SK-N-SH (cell line): ENCODE results near the gene GLYATL1. TPM values are rescaled to one million over a fixed set of nuclear protein-coding genes. Genes with fewer than 3 reads are reported as not detected.

ENCODE experiments used
- CTCF ChIA-PET: fragments of 300-600, 350-600 bp; formaldehyde crosslinking; extraction: SDS; loops from one replicate; lab custom pipeline; 2021; lab: Yijun Ruan, JAX
- POLR2A ChIA-PET: fragments of 350-600 bp; sonication (Branson Sonifier 250); formaldehyde crosslinking; extraction: SDS; loops from one replicate; lab custom pipeline; 2020; ENCODE audit warnings: antibody characterized with exemption, inconsistent platforms; lab: Yijun Ruan, JAX
- DNase-seq: peaks from one replicate; pipeline ENCODE4 v3.0.0; 2012
- H2AFZ ChIP-seq: fragments of 200-600 bp; sonication (generic); 2 replicates; pipeline ENCODE4 v1.8.1; 2016; ENCODE audit warnings: antibody characterized with exemption, mild to moderate bottlenecking, low read depth
- H3F3A ChIP-seq: fragments of 200-600 bp; sonication (generic); replicated peaks from 2 replicates; pipeline ENCODE3; 2016; ENCODE audit warnings: antibody characterized with exemption, mild to moderate bottlenecking; ENCODE audit not compliant: insufficient read depth
- H3K27ac ChIP-seq, 2 experiments: fragments of 200-500 bp in 1 of 2; fragments of 200-600 bp in 1 of 2; sonication (Bioruptor generic) in 1 of 2; sonication (generic), shearing (Covaris generic) in 1 of 2; 2 replicates each; pipeline versions ENCODE4 v1.5.1 to v1.6.1; 2014 to 2016; ENCODE audit warnings: low read depth in 2 of 2, inconsistent platforms in 1 of 2, low read length in 1 of 2, mild to moderate bottlenecking in 1 of 2, mixed read lengths in 1 of 2
- H3K27me3 ChIP-seq: fragments of 200-600 bp; sonication (generic), shearing (Covaris generic); 2 replicates; pipeline ENCODE4 v1.6.1; 2016; ENCODE audit warnings: mixed run types; ENCODE audit not compliant: insufficient read depth
- H3K36me3 ChIP-seq, 2 experiments: fragments of 200-500 bp in 1 of 2; fragments of 200-600 bp in 1 of 2; sonication (Bioruptor generic) in 1 of 2; sonication (generic) in 1 of 2; replicated peaks in 1 of 2; 2 replicates each; pipeline versions ENCODE3 to v1.5.1; 2014 to 2016; ENCODE audit warnings: low read length in 1 of 2, mild to moderate bottlenecking in 1 of 2; ENCODE audit not compliant: insufficient read depth in 2 of 2, control insufficient read depth in 1 of 2
- H3K4me1 ChIP-seq, 2 experiments: fragments of 200-500 bp in 1 of 2; fragments of 200-600 bp in 1 of 2; sonication (Bioruptor generic) in 1 of 2; sonication (generic), shearing (Covaris generic) in 1 of 2; 2 replicates each; pipeline versions ENCODE4 v1.5.1 to v1.6.1; 2014 to 2016; ENCODE audit warnings: low read depth in 1 of 2, low read length in 1 of 2, mixed run types in 1 of 2; ENCODE audit not compliant: insufficient read depth in 2 of 2, control insufficient read depth in 1 of 2
- H3K4me2 ChIP-seq: fragments of 200-600 bp; sonication (generic), shearing (Covaris generic); 2 replicates; pipeline ENCODE4 v1.6.1; 2017; ENCODE audit warnings: mixed run types
- H3K4me3 ChIP-seq, 2 experiments: fragments of 200-500 bp in 1 of 2; fragments of 200-600 bp in 1 of 2; sonication (Bioruptor generic) in 1 of 2; sonication (generic), shearing (Covaris generic) in 1 of 2; 2 replicates each; pipeline versions ENCODE4 v1.5.1 to v1.8.1; 2014 to 2016; ENCODE audit warnings: low read depth in 2 of 2, inconsistent platforms in 1 of 2, low read length in 1 of 2, mild to moderate bottlenecking in 1 of 2, mixed read lengths in 1 of 2, moderate library complexity in 1 of 2
- H3K79me2 ChIP-seq: fragments of 200-600 bp; sonication (generic); 2 replicates; pipeline ENCODE4 v1.8.1; 2017; ENCODE audit warnings: mild to moderate bottlenecking; ENCODE audit not compliant: insufficient read depth
- H3K9ac ChIP-seq: fragments of 200-600 bp; sonication (generic); 2 replicates; pipeline ENCODE4 v1.6.1; 2017; ENCODE audit warnings: mixed run types
- H3K9me2 ChIP-seq: fragments of 200-600 bp; sonication (generic); 2 replicates; pipeline ENCODE4 v1.6.1; 2017; ENCODE audit warnings: mixed run types
- H3K9me3 ChIP-seq: fragments of 200-600 bp; sonication (generic); 2 replicates; pipeline ENCODE4 v1.6.1; 2017; ENCODE audit warnings: mixed run types, mild to moderate bottlenecking, moderate library complexity
- H4K20me1 ChIP-seq: fragments of 200-600 bp; sonication (generic); 2 replicates; pipeline ENCODE4 v1.6.1; 2017; ENCODE audit warnings: mild to moderate bottlenecking, mixed run types; ENCODE audit not compliant: insufficient read depth
- CHD2 ChIP-seq: fragments of 150-350 bp; IDR thresholded peaks from 2 replicates; pipeline ENCODE4 v1.6.1; 2018; ENCODE audit warnings: low read length; ENCODE audit not compliant: partially characterized antibody
- ELF1 ChIP-seq: IDR thresholded peaks from 2 replicates; pipeline ENCODE4 v1.4.0; 2012
- EP300 ChIP-seq, 2 experiments: IDR thresholded peaks; 2 replicates each; pipeline versions ENCODE4 v1.4.0 to v1.6.1; 2012; ENCODE audit warnings: borderline replicate concordance in 1 of 2, low read depth in 1 of 2, low read length in 1 of 2
- EZH2phosphoT487 ChIP-seq: fragments of 200-600 bp; sonication (generic); IDR thresholded peaks from 2 replicates; pipeline ENCODE4 v1.6.1; 2017; ENCODE audit warnings: low read depth, mixed run types, mild to moderate bottlenecking, antibody characterized with exemption, moderate library complexity, borderline replicate concordance
- GATA2 ChIP-seq: sonication (generic); formaldehyde crosslinking; IDR thresholded peaks from 2 replicates; pipeline ENCODE4 v1.5.0; 2020; ENCODE audit warnings: mild to moderate bottlenecking, missing genetic modification reagents
- MXI1 ChIP-seq: IDR thresholded peaks from 2 replicates; pipeline ENCODE4 v1.6.1; 2012; ENCODE audit warnings: mild to moderate bottlenecking, low read depth, low read length, improper control_type of control experiment
- NRF1 ChIP-seq: IDR thresholded peaks from 2 replicates; pipeline ENCODE4 v1.6.1; 2012; ENCODE audit warnings: low read depth, mild to moderate bottlenecking, low read length
- POLR2AphosphoS5 ChIP-seq: IDR thresholded peaks from 2 replicates; pipeline ENCODE4 v1.6.1; 2012; ENCODE audit warnings: low read depth, low read length
- RAD21 ChIP-seq: IDR thresholded peaks from 2 replicates; pipeline ENCODE4 v1.6.1; 2012; ENCODE audit warnings: mild to moderate bottlenecking, low read length
- RCOR1 ChIP-seq: fragments of 150-350 bp; IDR thresholded peaks from 2 replicates; pipeline ENCODE4 v1.6.1; 2017; ENCODE audit warnings: antibody characterized with exemption, low read length
- REST ChIP-seq: IDR thresholded peaks from 2 replicates; pipeline ENCODE4 v1.6.1; 2012; ENCODE audit warnings: mild to moderate bottlenecking, low read depth, low read length, moderate library complexity
- RFX5 ChIP-seq: IDR thresholded peaks from 2 replicates; pipeline ENCODE4 v1.6.1; 2012; ENCODE audit warnings: mild to moderate bottlenecking, improper control_type of control experiment, low read length
- RXRA ChIP-seq: IDR thresholded peaks from 2 replicates; pipeline ENCODE4 v1.4.0; 2012; ENCODE audit warnings: low read depth, mild to moderate bottlenecking, borderline replicate concordance
- SIN3A ChIP-seq: IDR thresholded peaks from 2 replicates; pipeline ENCODE4 v1.6.1; 2012; ENCODE audit warnings: low read depth, mild to moderate bottlenecking, low read length, moderate library complexity, borderline replicate concordance
- TAF1 ChIP-seq: IDR thresholded peaks from 2 replicates; pipeline ENCODE4 v1.6.1; 2012; ENCODE audit warnings: low read depth, mild to moderate bottlenecking, low read length, moderate library complexity, borderline replicate concordance
- TCF12 ChIP-seq: IDR thresholded peaks from 2 replicates; pipeline ENCODE4 v1.4.0; 2012
- TEAD4 ChIP-seq: IDR thresholded peaks from 2 replicates; pipeline ENCODE4 v1.4.0; 2012; ENCODE audit warnings: mild to moderate bottlenecking, borderline replicate concordance; ENCODE audit not compliant: insufficient read depth
- USF1 ChIP-seq: IDR thresholded peaks from 2 replicates; pipeline ENCODE4 v1.4.0; 2012; ENCODE audit warnings: low read depth, borderline replicate concordance
- ZBTB33 ChIP-seq: IDR thresholded peaks from 2 replicates; pipeline ENCODE4 v1.4.0; 2012; ENCODE audit warnings: low read depth, borderline replicate concordance
- WGBS: methylation state at CpG from one replicate; pipeline ENCODE4 v1.1.6; 2017; ENCODE audit warnings: low lambda C conversion rate; 5-methylcytosine and 5-hydroxymethylcytosine counted together
- polyA plus RNA-seq, 3 experiments: library from polyadenylated mRNA; depleted of rRNA; stranded (reverse); fragments of >200 nt; gene quantifications; 2 replicates each; pipeline ENCODE4 v1.2.3, GENCODE V29; 2012
- TF ChIP-seq, protein P1 (sequence below): IDR thresholded peaks from 2 replicates; pipeline ENCODE4; 2012

Gene GLYATL1
- polyA plus RNA-seq, 1 of the 3 experiments (the other 2 are of a cell fraction) = 0.21 TPM

- CTCF ChIA-PET = interaction anchor here (0.7 to 2.3 kb wide), 4 partner anchors 11 to 241 kb away, joined by 3 to 9 read pairs (median 4); no protein-coding TSS in a partner anchor
Observed at GRCh38 chr11:58919980-58920379, 19.3 kb upstream of the GLYATL1 start.

DNA sequence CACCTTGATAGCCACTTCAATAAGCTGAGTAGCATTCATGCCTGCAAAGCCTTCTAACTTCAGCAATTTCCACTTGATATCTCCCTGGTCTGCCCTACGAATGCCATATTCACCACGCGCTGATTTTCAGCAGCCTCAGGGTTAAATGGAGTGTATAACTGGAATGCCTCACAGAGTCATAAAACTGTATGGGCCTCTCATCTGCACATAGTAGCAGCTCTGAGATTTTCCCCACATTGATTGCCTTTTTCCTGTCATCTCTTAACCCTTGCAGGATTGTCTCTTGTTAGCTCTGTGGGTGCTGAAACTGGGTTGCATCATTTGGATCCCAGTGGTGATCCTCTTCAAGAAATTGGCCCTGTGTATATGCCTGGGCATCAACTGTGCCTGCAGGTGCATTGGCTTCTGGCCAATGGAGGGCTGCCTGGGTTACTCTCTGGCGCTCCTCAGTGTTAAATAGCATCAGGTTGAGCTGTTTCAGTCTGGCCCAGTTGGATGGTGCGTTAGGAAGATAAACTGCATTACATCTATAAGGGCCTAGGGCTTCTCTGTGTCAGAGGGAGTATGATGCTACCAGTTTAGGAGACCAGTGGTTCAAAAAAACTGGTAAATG lies 17.4 kb upstream of the GLYATL1 start:
- Histone ChIP-seq H4K20me1 (no peaks in the 10 kb centered on the region), H3F3A (no peaks in the 10 kb centered on the region), H3K4me2 (no peak overlapping the region), H3K27me3 (no peaks in the 10 kb centered on the region), H3K9me2 (no peaks in the 10 kb centered on the region), H3K79me2 (no peaks in the 10 kb centered on the region), H3K4me1 (peaks cover 0 to 3% of the 10 kb centered on the region in 2 experiments; a peak in 2 of 4 replicates), H3K9ac (no peak overlapping the region), H3K36me3 (no peaks in the 10 kb centered on the region), H3K4me3 (no peak overlapping the region), H3K27ac (no peak overlapping the region), H2AFZ (no peak overlapping the region), H3K9me3 (0 out of 2 replicates have a peak, but pooled peaks cover under 1% of the 10 kb centered on the region)
- DNase-seq = no peak
- CTCF ChIA-PET = interaction anchor here (0.5 to 2.7 kb wide), 5 partner anchors 16 to 267 kb away, joined by 3 to 8 read pairs (median 3); no protein-coding TSS in a partner anchor
- WGBS = 44% methylated on average over 5 of the region's 5 CpGs
- no peak for TF ChIP-seq POLR2AphosphoS5
- no peak for TF ChIP-seq ELF1
- TF ChIP-seq TAF1 = no peak
- no peak for TF ChIP-seq MXI1
- TF ChIP-seq NRF1 = no peak
- TF ChIP-seq CHD2 = no peak
- TF ChIP-seq SIN3A = no peak
- no peak for TF ChIP-seq TCF12
- TF ChIP-seq ZBTB33 = no peak
- no peak for TF ChIP-seq RXRA
- no peak for TF ChIP-seq REST
- no peak for TF ChIP-seq USF1
- no peak for TF ChIP-seq TEAD4
- no peak for TF ChIP-seq EP300 (IDR thresholded peaks at IDR 0.05; ENCODE audit: borderline replicate concordance in 1 of 2, low read depth in 1 of 2, low read length in 1 of 2)
- no peak for TF ChIP-seq RCOR1
- TF ChIP-seq GATA2 (CRISPR knock-in tag) = no peak
- no peak for TF ChIP-seq EZH2phosphoT487
- no peak for TF ChIP-seq RFX5
- POLR2A ChIA-PET = no interaction called here

More at GRCh38 chr11:58919980-58920379, 19.3 kb upstream of the GLYATL1 start:
- TF ChIP-seq RAD21 = peak; percentile 31
- TF ChIP-seq, protein P1, sequence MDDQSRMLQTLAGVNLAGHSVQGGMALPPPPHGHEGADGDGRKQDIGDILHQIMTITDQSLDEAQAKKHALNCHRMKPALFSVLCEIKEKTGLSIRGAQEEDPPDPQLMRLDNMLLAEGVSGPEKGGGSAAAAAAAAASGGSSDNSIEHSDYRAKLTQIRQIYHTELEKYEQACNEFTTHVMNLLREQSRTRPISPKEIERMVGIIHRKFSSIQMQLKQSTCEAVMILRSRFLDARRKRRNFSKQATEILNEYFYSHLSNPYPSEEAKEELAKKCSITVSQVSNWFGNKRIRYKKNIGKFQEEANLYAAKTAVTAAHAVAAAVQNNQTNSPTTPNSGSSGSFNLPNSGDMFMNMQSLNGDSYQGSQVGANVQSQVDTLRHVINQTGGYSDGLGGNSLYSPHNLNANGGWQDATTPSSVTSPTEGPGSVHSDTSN = no peak
- Histone ChIP-seq H3K9me2 (no peaks in the 10 kb centered on the region), H4K20me1 (no peaks in the 10 kb centered on the region), H3K9ac (no peak overlapping the region), H3K4me3 (no peak overlapping the region), H3K27me3 (no peaks in the 10 kb centered on the region), H3K27ac (no peak overlapping the region), H3K4me2 (no peak overlapping the region), H3K9me3 (0 out of 2 replicates have a peak, but pooled peaks cover 2% of the 10 kb centered on the region), H3F3A (no peaks in the 10 kb centered on the region), H2AFZ (no peak overlapping the region), H3K4me1 (peaks cover 0 to 3% of the 10 kb centered on the region in 2 experiments; a peak in 2 of 4 replicates), H3K36me3 (no peaks in the 10 kb centered on the region), H3K79me2 (no peaks in the 10 kb centered on the region)
- POLR2A ChIA-PET = no interaction called here
- WGBS = 32% methylated on average over 2 of the region's 2 CpGs
- DNase-seq = no peak
